WERI-Rb-1 (cell line): ENCODE data around the gene PIAS1.

Source experiments
- DNase-seq: peaks from one replicate; pipeline ENCODE4 v3.0.0-alpha.2; 2020
- H3K27ac ChIP-seq: fragments of 250-450 bp; sonication (Bioruptor Pico); 2 replicates; pipeline ENCODE4 v1.5.1; 2020; ENCODE audit warnings: mild to moderate bottlenecking, moderate library complexity
- H3K27me3 ChIP-seq: fragments of 250-450 bp; sonication (Bioruptor Pico); 2 replicates; pipeline ENCODE4 v1.5.1; 2021; ENCODE audit warnings: mild to moderate bottlenecking, low read depth, moderate library complexity; ENCODE audit not compliant: insufficient read depth, severe bottlenecking
- H3K36me3 ChIP-seq: fragments of 250-450 bp; sonication (Bioruptor Pico); 2 replicates; pipeline ENCODE4 v1.5.1; 2020; ENCODE audit warnings: mild to moderate bottlenecking, moderate library complexity
- H3K4me3 ChIP-seq: 2 replicates; pipeline ENCODE4 v1.5.1; 2011; ENCODE audit warnings: low read depth, mild to moderate bottlenecking, control low read depth, low read length
- H3K9me3 ChIP-seq: fragments of 250-450 bp; sonication (Bioruptor Pico); 2 replicates; pipeline ENCODE4 v1.5.1; 2021; ENCODE audit warnings: mild to moderate bottlenecking, moderate library complexity; ENCODE audit not compliant: severe bottlenecking
- TF ChIP-seq, protein P1 (sequence below): IDR thresholded peaks from 2 replicates; pipeline ENCODE4 v1.5.1; 2011; ENCODE audit warnings: low read depth, mild to moderate bottlenecking, control low read depth, inconsistent platforms, low read length

The PIAS1 gene

DNA sequence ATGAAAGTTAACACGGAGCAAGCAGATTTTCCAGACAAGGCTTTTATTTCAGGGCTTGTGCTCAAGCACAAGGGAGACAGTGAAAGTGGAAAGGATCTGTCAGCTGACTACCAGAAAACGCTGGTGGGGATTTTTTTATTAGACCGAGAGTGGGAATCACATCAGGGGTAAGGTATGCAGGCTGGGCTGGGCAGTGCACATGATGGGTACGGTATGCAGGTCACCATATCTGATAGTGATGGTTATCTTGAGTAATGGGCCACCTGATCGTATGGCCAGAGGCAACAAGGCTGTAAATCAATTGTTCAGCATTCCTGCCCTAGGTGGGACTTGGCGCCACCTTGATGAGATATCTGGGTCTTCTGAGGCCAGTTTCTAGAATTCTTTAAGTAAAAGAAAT lies 36.9 kb upstream of the PIAS1 start:
- H3K27me3 ChIP-seq: no peaks in the 10 kb centered on the region
- TF ChIP-seq, protein P1, sequence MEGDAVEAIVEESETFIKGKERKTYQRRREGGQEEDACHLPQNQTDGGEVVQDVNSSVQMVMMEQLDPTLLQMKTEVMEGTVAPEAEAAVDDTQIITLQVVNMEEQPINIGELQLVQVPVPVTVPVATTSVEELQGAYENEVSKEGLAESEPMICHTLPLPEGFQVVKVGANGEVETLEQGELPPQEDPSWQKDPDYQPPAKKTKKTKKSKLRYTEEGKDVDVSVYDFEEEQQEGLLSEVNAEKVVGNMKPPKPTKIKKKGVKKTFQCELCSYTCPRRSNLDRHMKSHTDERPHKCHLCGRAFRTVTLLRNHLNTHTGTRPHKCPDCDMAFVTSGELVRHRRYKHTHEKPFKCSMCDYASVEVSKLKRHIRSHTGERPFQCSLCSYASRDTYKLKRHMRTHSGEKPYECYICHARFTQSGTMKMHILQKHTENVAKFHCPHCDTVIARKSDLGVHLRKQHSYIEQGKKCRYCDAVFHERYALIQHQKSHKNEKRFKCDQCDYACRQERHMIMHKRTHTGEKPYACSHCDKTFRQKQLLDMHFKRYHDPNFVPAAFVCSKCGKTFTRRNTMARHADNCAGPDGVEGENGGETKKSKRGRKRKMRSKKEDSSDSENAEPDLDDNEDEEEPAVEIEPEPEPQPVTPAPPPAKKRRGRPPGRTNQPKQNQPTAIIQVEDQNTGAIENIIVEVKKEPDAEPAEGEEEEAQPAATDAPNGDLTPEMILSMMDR: no peak
- H3K4me3 ChIP-seq: no peak overlapping the region
- H3K9me3 ChIP-seq: no peaks in the 10 kb centered on the region
- H3K27ac ChIP-seq: no peak overlapping the region
- H3K36me3 ChIP-seq: no peaks in the 10 kb centered on the region
- DNase-seq: no peak

GRCh38 chr15:68018797-68019444 lies 35.2 kb upstream of the PIAS1 start:
- H3K27me3 ChIP-seq: no peaks in the 10 kb centered on the region
- no peak overlapping the region for H3K4me3 ChIP-seq
- no peaks in the 10 kb centered on the region for H3K9me3 ChIP-seq
- no peaks in the 10 kb centered on the region for H3K36me3 ChIP-seq
- no peak overlapping the region for H3K27ac ChIP-seq
- DNase-seq: no peak
- TF ChIP-seq, protein P1: no peak

DNA sequence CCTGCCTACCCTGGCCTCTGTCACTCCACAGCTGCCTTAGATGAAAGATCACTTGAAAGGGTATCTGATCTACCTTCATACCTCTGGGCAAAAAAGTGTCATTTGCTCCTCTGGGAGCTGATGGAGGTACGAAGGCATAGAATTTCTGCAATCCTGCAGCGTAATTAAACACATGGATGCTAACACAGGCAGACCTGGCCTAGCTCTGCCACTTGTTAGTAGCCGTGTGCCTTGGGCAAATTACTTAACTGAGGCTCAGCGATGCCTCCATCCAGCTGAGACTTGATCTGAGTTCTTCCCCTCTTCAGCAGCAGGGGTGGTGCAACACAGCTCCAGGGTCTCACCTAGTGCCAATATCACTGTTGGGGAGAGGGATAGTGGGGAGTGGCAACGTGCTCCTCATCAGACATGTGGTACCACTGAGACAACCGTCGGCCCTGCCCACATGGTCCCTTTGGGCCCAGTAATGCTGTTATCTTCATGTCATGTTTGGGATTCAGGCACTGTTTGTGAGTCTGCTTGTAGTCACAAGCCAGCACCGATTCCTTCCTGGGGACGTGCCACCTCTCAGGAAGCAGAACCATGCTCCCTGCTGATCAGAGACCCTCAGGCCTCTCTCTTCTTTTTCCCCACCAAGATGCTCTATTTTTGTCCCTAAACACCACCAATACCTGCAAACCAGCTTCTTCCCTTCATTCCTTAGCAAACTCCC lies 34.1 kb upstream of the PIAS1 start:
- DNase-seq: no peak
- Histone ChIP-seq H3K4me3 (no peak overlapping the region), H3K27me3 (no peaks in the 10 kb centered on the region), H3K36me3 (no peaks in the 10 kb centered on the region), H3K9me3 (no peaks in the 10 kb centered on the region), H3K27ac (no peak overlapping the region)
- TF ChIP-seq, protein P1: no peak

- H3K9me3 ChIP-seq: no peaks in the 10 kb centered on the region
- no peaks in the 10 kb centered on the region for H3K36me3 ChIP-seq
- TF ChIP-seq, protein P1: no peak
- no peak overlapping the region for H3K27ac ChIP-seq
- no peaks in the 10 kb centered on the region for H3K27me3 ChIP-seq
- H3K4me3 ChIP-seq: no peak overlapping the region
- no peak for DNase-seq
Observed at GRCh38 chr15:68020685-68021084, 33.4 kb upstream of the PIAS1 start.

- Histone ChIP-seq H3K36me3 (no peaks in the 10 kb centered on the region), H3K4me3 (no peak overlapping the region), H3K9me3 (no peaks in the 10 kb centered on the region), H3K27me3 (no peaks in the 10 kb centered on the region), H3K27ac (no peak overlapping the region)
- TF ChIP-seq, protein P1: no peak
- DNase-seq: no peak
Observed at GRCh38 chr15:68022061-68022460, 32.1 kb upstream of the PIAS1 start.
